ENCODE data around the gene CIDEB.

CIDEB gene

DNA sequence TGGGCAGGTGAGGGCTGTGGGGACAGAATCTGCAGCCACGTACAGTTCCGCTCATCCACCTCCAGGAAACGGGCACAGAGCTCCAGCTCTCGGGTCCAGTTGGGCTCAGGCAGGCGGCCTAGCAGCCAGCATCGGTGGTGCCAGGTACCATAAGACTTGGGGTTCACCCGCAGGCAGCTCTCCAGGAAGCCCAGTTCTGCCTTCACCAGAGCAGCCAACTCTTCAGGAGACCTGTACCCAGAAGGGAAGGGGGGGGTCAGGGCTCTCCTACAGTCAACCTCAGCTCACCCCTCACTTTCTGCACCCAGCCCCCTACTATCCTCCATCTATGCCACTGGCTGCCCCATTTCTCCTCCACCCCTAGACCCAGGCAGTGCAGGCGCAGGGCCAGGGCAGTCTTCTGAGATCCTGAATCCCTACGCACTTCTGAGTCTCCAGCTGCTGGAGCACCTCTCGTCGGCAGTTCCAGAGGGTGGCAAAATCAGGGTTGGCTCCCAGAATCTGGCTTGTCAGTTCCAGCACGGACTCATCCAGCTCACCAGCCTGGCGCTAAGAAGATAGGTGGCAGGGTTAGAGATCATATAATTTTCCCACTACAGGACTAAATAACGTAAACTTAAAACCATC is 37.8 kb downstream of the CIDEB start:
- no peak for DNase-seq (ENCODE audit: low read depth)

GRCh38 chr14:24269368-24269767 is 38.4 kb downstream of the CIDEB start:
- DNase-seq (ENCODE audit: low read depth), result no peak

GRCh38 chr14:24268225-24268624 is 39.6 kb downstream of the CIDEB start:
- DNase-seq (ENCODE audit: low read depth), result no peak

DNA sequence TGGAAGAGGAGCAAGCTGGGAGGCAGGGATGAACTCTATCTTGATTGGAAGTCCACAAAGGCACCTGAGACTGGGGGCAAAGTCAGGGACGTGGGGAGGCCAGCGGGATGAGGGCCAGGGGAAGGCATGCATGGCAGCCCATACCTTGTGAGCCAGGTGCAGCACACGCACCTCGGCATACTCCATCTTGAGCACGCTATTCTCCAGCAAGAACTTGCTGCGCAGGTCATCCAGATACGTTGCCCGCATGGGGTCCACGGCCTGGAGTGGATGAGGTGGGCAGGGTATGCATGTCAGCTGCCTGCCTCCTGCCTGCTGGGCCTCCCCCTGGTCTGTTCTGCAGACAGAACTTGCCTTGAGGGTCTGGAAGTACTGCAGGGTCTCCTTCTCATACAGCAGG is 40.3 kb downstream of the CIDEB start:
- no peak for DNase-seq (ENCODE audit: low read depth)

GRCh38 chr14:24266344-24267244 is 41.2 kb downstream of the CIDEB start:
- DNase-seq (ENCODE audit: low read depth), result no peak

DNA sequence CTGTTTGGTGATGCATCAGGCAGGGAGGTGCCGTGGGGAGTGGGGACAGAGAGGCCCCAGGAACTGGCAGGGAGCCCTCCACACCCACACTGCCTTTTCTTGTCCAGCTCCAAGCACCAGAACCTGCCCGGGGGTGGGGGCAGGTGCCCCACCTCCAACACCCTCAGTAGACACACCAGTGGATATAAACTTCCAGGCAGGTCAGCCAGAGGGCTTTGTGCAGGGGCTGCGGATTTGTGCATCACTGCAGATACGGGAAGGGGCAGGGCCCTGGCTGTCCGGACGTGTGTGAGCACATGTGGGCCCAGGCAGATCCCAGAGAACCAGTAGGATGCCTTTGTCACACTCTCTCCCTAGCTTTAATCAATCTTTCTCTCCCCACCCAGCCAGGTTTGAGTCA is 43.5 kb downstream of the CIDEB start:
- DNase-seq (ENCODE audit: low read depth), result no peak

GRCh38 chr14:24263848-24264247 is 43.9 kb downstream of the CIDEB start:
- DNase-seq (ENCODE audit: low read depth), result no peak

- DNase-seq (ENCODE audit: low read depth), result no peak
Observed at GRCh38 chr14:24262821-24263733, 44.7 kb downstream of the CIDEB start, which contains the start of gene TGM1. TSS of gene TGM1 (minus strand) at chr14:24263177. CDS start at chr14:24262352, 825 bp downstream.

GRCh38 chr14:24261969-24262327 is 45.8 kb downstream of the CIDEB start:
- no peak for DNase-seq (ENCODE audit: low read depth)

- no peak for DNase-seq (ENCODE audit: low read depth)
Observed at GRCh38 chr14:24261256-24261968, 46.4 kb downstream of the CIDEB start.

DNA sequence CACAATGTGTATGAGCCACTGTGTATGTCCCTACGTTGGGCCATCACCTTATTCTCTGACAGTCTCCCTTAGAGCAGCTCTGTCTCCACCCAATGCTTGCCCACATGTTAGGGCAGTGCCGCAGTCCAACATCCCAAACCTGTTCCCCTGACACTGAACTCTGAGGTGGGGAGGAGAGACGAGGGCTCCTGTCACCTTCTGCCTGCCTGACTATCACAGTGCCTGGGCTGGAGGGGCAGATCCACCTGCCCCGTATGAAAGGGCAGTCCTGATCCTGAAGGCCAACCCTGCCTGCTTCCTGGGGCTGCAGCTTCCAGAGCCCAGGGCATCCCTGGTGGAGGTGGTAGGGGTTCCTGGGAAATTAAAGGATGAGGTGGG is 47.0 kb downstream of the CIDEB start:
- DNase-seq (ENCODE audit: low read depth), result no peak

GRCh38 chr14:24260026-24260779 is 47.6 kb downstream of the CIDEB start:
- DNase-seq (ENCODE audit: low read depth), result no peak

GRCh38 chr14:24259282-24260025 is 48.3 kb downstream of the CIDEB start:
- DNase-seq (ENCODE audit: low read depth), result no peak

- no peak for DNase-seq (ENCODE audit: low read depth)
Observed at GRCh38 chr14:24258548-24259265, 49.1 kb downstream of the CIDEB start.

DNA sequence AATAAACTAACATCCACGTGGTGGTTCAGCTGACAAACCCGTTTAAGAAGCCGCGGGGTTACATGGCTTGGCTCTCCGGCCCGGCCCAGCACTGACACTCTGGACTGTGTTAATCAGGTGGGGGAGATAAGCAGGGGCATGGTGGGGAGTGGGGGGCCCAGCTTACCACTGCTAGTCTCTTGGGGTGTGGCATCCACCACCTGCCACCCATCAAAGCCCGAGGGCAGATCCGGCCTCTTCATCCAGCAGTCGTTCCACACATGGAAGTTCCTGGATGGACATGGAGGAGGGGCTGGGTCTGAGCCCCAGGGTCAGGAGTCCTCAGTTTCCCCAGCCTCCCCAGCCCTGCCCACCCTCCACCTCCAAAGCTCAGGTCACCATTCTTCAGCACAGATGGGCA is 49.7 kb downstream of the CIDEB start:
- no peak for DNase-seq (ENCODE audit: low read depth)

- no peak for DNase-seq (ENCODE audit: low read depth)
Observed at GRCh38 chr14:24256960-24257359, 50.8 kb downstream of the CIDEB start.

- DNase-seq (ENCODE audit: low read depth), result no peak
Observed at GRCh38 chr14:24255931-24256711, 51.7 kb downstream of the CIDEB start.

DNA sequence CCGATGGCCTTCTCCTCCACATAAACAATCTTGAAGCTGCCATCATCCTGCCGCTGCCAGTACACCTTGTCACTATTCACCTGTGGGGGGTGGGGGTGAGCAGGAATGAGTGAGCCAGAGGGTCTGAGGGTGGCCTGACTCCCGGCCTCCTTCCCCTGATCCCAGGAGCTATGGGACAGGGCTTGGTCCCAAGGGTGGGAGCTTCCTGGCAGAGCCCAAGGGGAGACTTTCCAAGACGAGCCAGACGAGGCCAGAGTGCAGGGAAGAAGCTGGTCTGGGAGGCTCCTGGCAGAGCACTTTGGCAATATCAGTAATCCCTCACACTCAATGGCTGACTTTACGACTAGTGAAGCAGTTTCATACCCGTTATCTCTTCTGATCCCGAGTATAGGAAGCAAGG is 52.3 kb downstream of the CIDEB start:
- no peak for DNase-seq (ENCODE audit: low read depth)

Measured in stimulated activated CD8-positive, alpha-beta memory T cell treated with anti-CD3 and anti-CD28 coated beads, Interleukin-4, amount 100 ng/mL, for 24 hours (primary cell).